HepG2 (cell line): ENCODE results near the gene SIRT7. TPM values are rescaled to one million over a fixed set of nuclear protein-coding genes. Genes with fewer than 3 reads are reported as not detected.

ENCODE experiments used
- GLI4 ChIP-seq: sonication (generic); formaldehyde crosslinking; IDR thresholded peaks from 2 replicates; pipeline ENCODE4 v1.5.1; 2020; ENCODE audit warnings: missing genetic modification reagents, mild to moderate bottlenecking, moderate library complexity, borderline replicate concordance
- HDAC6 ChIP-seq: fragments of 200-600 bp; sonication (generic); IDR thresholded peaks from 2 replicates; pipeline ENCODE4 v1.7.0; 2017; ENCODE audit warnings: mild to moderate bottlenecking, antibody characterized with exemption, low read length, low read depth
- HHEX ChIP-seq: IDR thresholded peaks from 2 replicates; pipeline ENCODE4 v1.6.1; 2016; ENCODE audit warnings: control low read depth
- HIC2 ChIP-seq: sonication (generic); formaldehyde crosslinking; IDR thresholded peaks from 2 replicates; pipeline ENCODE4 v1.9.0; 2022; ENCODE audit warnings: low read depth, missing genetic modification reagents
- MAFF ChIP-seq: IDR thresholded peaks from 2 replicates; pipeline ENCODE4 v1.6.1; 2011; ENCODE audit warnings: low read depth, low read length, improper control_type of control experiment
- MYC ChIP-seq: sonication (generic); formaldehyde crosslinking; IDR thresholded peaks from 2 replicates; pipeline ENCODE4 v1.9.0; 2021; ENCODE audit warnings: missing genetic modification reagents, borderline replicate concordance
- NFKBIZ ChIP-seq: IDR thresholded peaks from 2 replicates; pipeline ENCODE4 v1.6.1; 2018; ENCODE audit warnings: missing genetic modification reagents, missing compliant biosample characterization
- POLR2AphosphoS2 ChIP-seq: IDR thresholded peaks from 2 replicates; pipeline ENCODE4 v1.6.1; 2011; ENCODE audit warnings: low read depth, low read length, improper control_type of control experiment
- POLR2G ChIP-seq: fragments of 200-400 bp; formaldehyde crosslinking; IDR thresholded peaks from 2 replicates; pipeline ENCODE4 v1.6.1; 2018; ENCODE audit warnings: mild to moderate bottlenecking, low read depth, low read length, moderate library complexity
- SNAPC4 ChIP-seq: sonication (generic); formaldehyde crosslinking; IDR thresholded peaks from 2 replicates; pipeline ENCODE4 v1.4.0; 2020; ENCODE audit warnings: mild to moderate bottlenecking, missing genetic modification reagents
- SSRP1 ChIP-seq: IDR thresholded peaks from 2 replicates; pipeline ENCODE4 v1.6.1; 2016; ENCODE audit warnings: control low read depth
- THAP9 ChIP-seq: sonication (generic); formaldehyde crosslinking; IDR thresholded peaks from 2 replicates; pipeline ENCODE4; 2020; ENCODE audit warnings: missing genetic modification reagents, mild to moderate bottlenecking, borderline replicate concordance
- ZKSCAN8 ChIP-seq: IDR thresholded peaks from 2 replicates; pipeline ENCODE4 v1.6.1; 2016; ENCODE audit warnings: borderline replicate concordance, missing genetic modification reagents, missing compliant biosample characterization
- ZNF746 ChIP-seq: sonication (generic); formaldehyde crosslinking; IDR thresholded peaks from 2 replicates; pipeline ENCODE4 v1.8.0; 2022; ENCODE audit warnings: mild to moderate bottlenecking, missing genetic modification reagents
- polyA plus RNA-seq, 8 experiments: library from polyadenylated mRNA; depleted of rRNA in 3 of 8; stranded (reverse) in 7 of 8; unstranded in 1 of 8; fragments of >200 nt; fragmentation: Illumina TruSeq in 4 of 8; extraction: Trizol in 4 of 8; gene quantifications; 2 replicates each; pipeline versions ENCODE4 v1.2.1 to v1.2.3, GENCODE V29; 2011 to 2016; ENCODE audit warnings: low read depth in 4 of 8, missing spikeins in 1 of 8, mixed read lengths in 1 of 8; ENCODE audit not compliant: insufficient read depth in 1 of 8
- total RNA-seq, 5 experiments: library from RNA; depleted of rRNA; stranded (reverse); fragments of >200 nt; fragmentation: Illumina TruSeq; extraction: Trizol; gene quantifications; 2 replicates each; pipeline ENCODE4 v1.2.3, GENCODE V29; 2016; ENCODE audit warnings: low read depth in 1 of 5

Gene SIRT7
- total and polyA plus RNA-seq, 2 of the 13 experiments (the other 11 are each of a cell fraction or from before 2014, with no cell fraction given): 8.3 to 24.8 TPM

- TF ChIP-seq HHEX (no peak), POLR2G (peak; percentile 50; the same call in 1 of the 2 replicates), SNAPC4 (CRISPR knock-in tag) (0 out of 2 replicates have a peak, but pooled peaks have one; percentile 6), NFKBIZ (0 out of 2 replicates have a peak, but pooled peaks have one; percentile 22), MAFF (no peak), THAP9 (peak; percentile 67), HIC2 (CRISPR knock-in tag) (peak; percentile 57; the same call in 1 of the 2 replicates), ZNF746 (CRISPR knock-in tag) (peak; percentile 41; the same call in 1 of the 2 replicates), SSRP1 (CRISPR knock-in tag) (peak; percentile 83; the same call in 1 of the 2 replicates), MYC (CRISPR knock-in tag) (0 out of 2 replicates have a peak, but pooled peaks have one; percentile 26), GLI4 (CRISPR knock-in tag) (peak; percentile 16; the same call in 1 of the 2 replicates), ZKSCAN8 (no peak), HDAC6 (no peak), POLR2AphosphoS2 (no peak)
These were observed 40.8 kb upstream of the SIRT7 start (continued) for GRCh38 chr17:81958633-81959342.
